HG02798 (cell line): Measurements from ENCODE around the gene CBX2.

Source experiments
- ATAC-seq: cut with Tn5 transposase; IDR thresholded peaks from one replicate; pipeline ENCODE4 v1.9.1; 2021; ENCODE audit warnings: mild to moderate bottlenecking; ENCODE audit not compliant: unreplicated experiment, poor library complexity

CBX2 gene

DNA sequence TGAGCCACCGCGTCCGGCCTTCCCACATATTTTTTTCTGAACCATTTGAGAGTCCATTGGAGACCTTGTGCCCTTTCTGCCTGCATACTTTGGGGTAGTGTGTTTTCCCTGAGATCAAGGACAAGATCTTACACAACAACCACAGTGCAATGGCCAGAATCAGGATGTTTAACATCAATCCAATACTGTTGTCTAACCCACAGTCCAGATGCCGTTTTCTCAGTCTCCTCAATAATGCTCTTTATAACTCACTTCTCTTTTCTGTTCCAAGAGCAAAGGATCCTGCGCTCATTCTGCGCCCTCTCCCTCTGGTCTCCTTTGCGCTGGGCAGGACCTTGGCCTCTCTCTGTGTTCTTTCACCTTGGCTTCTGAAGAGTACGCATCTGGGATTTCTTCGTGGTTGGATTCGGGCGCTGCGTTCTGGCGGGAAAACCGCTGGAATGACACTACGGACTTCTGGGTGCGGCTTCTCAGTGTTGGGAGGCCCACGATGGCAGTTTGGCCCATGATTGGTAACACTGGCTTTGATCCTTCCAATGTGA is 44.7 kb downstream of the CBX2 start:
- no peak for ATAC-seq

DNA sequence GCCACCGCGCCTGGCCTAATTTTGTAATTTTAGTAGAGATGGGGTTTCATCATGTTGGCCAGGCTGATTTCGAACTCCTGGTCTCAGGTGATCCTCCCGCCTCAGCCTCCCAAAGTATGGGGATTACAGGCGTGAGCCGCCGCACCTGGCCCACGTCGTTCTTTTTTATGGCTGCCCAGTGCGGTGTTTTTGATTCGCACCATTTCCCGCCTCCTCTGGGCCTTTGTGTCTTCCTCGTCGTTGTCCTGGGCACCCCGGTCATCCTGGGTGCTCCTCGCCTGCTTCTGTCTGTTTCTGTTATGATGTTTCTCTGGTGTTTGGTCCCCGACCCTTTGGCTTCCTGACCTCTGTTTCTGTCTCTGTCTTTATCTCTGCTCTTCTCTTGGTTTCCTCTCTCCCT is 46.3 kb downstream of the CBX2 start:
- ATAC-seq, result no peak

DNA sequence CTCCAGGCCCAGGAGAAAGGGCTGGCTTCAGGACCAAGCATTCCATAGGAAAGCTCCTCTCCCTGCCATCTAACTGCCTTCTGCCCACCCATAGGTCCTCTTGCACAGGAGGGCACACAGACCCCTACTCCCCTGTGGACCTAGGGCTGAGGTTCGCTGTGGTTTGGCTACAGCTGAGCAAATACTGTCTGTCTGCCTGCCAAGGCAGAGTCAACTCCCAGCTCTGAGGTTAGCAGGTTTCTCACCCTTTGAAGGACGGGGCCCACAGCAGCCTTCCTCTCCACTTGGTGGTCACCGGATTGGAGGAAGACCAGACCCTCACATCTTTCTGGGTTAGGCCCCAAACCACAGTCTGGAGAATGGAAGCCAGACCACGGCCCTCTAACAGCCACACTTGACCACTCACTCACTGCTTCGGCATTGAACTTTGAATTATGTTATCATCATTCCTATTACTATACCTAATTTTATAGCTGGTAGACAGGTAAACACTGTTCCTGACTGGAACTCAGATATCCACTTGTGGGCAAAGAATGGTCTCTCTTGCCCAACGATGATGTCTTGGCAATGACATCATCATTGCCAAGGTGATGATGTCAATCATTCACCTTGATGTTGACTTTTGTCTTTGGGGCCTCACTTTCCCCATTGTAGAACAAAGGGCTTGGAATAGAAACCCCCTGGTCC is 47.1 kb downstream of the CBX2 start:
- ATAC-seq, result no peak

DNA sequence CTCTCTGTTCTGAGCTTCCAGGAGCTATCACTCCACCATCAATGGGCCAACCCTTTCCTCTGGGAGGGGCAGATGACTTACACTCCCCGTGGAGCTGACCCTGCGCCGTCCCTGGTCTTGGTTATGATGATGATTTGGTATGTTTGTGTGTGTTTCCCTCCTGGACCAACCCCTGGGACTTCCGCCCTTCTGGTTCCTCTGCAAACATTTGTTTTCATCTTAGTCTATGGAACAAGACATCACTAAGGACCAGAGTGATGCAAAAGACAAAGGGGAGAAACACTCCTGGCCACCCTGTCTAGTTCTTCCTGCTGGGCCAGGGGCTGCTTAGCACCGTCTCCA is 47.6 kb downstream of the CBX2 start:
- no peak for ATAC-seq

DNA sequence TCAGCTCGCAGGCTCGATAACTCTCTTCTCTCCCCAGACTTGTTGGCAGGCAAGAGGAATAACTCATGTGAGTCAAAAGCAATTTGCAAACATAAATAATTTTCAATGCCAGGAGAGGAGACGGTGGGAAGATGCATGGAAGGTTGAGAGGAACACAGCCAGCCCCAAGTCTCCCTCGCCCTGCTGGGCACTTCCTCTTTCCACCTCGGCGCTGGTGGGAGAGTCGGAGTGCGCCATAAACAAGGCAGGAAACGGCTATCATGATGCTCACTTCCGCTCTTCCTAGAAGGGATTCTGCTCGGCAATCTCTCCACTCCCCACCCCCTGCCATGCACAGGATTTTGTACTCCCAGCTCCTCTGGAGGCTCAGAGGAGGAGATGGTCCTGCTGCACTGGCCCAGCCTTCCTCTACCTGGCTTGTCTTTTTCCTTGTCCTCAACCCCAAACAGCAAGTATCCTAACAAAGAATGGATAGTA is 48.3 kb downstream of the CBX2 start:
- no peak for ATAC-seq

DNA sequence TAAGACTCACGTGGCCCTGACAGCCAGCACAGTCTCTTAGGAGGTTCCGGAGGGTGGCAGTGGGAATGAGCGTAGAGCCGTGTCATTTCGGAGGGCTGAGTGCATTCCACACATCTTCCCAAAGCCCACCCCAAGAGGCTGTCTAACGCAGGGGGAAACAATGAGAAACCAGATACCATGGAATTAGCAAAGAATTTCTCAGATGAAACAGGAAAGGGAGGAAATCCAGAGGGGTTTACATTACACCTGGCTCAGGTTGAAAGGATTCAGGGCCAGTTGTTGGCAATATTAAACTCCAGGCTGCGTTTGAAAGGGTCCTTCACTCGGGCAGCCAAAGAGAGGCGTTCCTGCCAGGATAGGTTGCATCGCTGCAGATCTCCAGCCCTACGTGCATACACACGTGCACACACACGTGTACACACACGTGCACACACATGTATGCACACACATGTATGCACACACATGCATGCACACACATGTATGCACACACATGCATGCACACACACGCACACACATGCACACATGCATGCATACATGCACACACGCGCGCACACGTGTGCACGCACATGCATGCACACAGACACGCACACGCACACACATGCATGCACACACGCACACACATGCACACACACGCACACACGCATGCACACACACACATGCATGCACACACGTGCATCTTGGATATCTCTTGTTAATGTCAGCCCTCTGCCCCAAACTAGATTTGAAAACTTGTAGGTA is 49.1 kb downstream of the CBX2 start:
- no peak for ATAC-seq

DNA sequence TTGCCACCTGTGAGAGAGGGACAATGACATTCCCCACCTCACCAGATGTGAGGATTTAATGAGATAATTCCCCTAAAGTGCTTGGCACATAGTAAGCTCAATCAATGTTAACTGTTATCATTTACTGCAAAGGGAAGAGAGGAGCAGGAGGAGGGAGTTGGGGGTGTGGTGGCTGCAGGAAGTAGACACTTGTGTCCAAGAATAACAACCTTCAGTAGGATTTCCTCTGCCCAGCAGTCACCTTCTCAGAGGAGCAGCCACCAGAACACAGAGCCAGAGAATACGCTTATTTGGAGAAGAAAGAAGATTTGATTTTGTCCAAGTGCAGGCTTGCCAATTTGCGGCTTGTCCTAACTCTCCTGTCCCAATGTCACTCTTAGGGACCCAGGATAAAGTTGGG is 51.1 kb downstream of the CBX2 start:
- ATAC-seq, result no peak

DNA sequence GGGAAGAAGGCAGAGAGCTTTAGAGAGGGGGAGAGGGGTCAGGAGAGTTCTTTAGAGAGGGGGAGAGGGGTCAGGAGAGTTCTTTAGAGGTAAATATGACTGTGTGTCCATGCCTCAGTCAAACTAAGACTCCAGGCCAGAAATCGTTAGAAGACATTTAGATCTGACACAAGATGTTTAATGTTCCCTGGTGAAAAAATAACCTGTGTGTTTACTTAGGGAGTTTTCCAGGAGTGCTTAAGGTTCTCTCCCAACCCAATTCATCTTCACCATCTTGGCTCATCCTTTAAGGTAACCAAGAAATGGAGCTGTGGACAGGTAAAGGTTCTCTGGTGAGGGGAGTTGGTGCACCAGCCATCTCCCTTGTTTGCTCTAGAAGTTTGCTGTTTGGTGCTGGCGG is 51.5 kb downstream of the CBX2 start:
- ATAC-seq, result no peak

DNA sequence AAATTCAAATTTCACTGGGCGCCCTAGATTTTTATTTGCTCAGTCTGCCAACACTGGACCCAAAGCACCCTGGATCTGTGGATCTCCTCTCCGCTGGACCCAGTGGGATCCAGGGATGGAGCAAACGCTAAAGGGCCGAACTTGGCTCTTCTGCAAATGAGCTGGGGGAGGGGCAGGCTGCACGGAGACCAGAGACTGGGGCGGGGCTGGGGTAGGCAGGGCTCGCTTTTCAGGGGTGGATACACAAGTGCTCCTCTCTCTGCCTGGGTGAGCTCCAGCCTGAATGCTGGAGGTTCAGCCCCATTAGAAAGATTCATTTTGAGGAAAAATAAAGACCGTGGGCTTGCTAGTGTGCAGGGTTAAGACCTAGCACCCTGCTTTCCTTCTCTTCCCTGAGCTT is 52.4 kb downstream of the CBX2 start:
- ATAC-seq, result no peak

DNA sequence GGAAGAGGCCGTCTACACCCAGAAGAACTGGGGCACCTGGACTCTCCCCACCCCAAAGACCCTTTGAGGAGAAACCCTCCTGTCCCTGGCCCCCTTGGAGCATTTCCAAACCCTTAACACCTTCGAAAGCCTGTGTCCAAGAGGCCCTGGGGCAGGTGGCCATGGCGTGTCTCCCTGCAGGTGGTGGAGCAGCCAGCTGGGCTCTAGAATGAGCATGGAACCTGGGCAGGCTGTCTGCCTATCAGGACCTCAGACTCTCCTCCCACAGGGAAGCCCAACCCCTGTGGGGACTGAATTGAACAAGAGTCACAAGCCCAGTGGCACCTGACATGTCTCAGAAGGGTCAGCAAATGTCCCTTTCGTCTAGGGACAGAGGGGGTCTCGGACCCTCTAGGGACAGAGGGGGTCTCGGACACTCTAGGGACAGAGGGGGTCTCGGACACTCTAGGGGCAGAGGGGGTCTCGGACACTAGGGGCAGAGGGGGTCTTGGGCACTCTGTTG is 52.9 kb downstream of the CBX2 start:
- ATAC-seq, result no peak

DNA sequence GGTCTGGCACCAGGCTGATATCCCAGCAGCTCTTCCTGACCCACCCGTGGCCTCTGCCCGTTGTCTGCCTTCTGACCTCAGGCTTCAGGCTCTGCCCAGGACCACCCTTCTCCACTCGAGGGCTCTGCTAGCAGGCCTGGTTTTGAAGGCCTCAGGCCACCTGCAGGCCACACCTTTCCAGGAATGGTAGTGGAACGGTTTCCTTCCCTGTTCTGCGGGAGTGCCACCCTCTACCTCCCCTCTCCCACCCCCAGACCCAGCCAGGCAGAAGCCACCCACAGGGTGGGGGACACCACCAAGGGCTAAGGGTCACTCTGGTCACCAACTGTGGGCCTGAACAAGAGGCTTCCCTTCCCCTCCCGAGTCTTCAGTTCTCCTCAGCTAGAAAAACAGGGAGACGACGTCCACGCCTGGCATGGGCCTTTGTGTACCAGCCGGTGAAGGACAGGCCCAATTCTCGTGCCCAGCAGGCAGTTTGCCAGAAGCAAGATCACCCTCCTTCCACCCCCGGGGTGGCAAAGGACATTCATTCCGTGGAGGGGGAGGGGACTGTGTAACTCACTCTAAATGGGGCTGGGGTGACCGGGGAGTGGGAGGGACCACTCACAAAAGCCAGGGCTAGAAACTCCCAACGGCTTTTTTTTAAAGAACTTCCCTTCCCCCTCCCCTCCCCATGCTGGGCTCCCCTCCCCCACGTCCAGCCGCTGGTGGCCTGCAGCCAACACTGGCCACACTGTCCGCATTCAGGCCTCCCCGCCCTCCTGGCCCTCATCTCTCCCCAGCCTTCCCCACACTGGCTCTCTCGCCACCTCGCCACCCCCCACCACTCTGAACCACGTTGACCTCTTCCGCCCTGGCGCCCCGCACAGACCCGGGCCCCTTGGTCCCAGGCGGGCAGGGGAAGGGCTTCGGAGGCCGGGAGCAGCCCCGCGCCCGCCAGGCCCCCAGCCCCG is 53.6 kb downstream of the CBX2 start:
- ATAC-seq, result no peak

DNA sequence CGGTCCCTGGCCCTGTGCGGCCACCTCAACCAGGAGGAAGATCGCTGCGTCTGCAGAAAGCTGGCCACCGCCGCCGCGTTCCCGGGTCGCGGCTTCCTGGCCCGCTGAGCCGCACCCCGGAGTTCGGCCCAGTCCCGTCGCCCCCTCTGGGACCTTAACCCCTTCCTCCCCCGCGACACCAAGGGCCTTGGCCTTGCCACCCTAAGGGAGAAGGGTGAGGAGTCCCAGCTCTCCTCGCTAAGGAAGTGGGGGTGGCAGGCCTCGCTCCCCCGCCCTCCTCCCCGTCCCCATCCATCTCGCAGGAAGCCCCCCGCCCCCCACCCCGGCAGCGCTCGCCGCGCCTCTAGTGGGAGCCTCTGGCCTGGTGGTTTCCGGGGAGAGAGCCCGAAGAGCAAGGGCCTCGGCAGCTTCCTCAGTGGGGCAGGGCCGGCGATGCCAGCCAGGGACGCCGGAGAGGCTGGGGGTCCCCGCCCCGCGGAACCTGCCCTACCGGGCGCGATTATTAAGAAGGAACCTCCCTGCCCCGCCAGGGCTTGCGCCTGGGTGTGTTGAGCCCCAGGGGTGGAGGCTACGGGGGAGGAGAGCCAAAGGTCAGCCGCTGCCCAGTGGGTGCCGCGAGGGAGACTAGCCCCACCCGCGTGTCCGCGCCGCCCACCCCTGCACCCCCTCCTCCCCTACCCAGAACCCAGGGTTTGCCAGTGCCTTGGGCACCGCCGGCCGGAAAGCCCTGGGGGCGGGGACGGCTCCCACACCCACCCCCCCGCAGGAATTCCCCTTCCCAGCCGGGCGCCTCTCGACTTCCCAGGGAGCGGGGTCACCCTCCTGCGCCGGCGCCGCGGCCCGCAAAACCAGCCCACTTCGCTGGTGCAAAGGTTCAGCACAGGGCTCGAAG is 54.5 kb downstream of the CBX2 start:
- ATAC-seq, result no peak

DNA sequence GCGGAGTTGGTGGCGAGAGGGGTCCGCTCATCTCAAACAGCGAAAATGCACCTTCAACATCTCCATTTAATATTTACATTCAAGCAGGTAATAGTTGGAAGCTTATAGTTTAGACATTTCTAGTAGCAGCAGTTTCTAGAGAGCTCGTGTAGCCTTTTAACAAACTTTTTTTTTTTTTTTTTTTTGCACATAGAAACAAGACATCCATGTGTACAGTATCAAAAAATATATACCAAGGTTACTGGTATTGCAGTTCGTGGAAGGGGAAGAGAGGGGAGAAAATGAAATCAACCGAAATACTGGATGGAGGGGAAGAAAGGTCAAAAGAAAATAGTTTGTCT is 55.1 kb downstream of the CBX2 start:
- ATAC-seq, result no peak

DNA sequence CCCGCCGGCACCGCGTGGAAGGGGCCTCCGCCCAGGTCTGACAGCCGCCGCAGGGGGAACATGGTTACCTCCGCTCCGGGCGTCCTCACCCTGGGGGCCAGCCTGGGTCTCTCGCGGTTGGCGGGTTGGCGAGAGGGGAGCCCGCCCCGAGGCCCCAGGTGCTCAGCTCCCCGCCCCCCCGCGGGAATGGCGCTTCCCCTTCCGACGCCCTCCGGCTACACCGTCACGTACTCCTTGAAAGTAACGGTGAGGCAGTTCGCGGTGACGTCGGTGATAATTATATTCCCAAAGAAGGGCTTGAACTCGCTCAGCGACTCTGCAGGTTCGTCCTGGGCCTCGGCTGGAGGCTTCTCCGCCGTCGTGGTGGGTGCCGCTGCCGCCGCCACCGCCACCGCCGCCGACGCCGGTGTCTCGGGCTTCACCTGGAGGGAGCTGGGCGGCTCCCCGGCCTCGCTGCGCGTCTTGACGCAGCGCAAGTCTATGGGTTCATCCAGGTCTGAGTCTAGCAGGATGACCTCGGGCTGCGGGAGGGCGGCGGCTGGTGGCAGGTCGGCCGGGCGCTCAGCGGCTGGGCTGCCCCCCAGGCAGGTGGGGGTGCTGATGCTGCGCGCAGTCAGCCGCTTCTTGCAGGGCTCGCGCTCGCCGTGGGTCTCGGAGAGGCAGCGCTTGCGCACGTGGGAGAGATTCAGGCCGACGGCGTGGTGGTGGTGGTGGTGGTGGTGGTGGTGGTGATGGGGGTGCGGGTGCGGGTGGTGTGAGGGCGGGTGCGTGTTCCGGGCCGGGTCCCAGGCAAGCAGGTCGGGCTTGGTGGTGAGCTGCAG is 56.0 kb downstream of the CBX2 start:
- no peak for ATAC-seq

DNA sequence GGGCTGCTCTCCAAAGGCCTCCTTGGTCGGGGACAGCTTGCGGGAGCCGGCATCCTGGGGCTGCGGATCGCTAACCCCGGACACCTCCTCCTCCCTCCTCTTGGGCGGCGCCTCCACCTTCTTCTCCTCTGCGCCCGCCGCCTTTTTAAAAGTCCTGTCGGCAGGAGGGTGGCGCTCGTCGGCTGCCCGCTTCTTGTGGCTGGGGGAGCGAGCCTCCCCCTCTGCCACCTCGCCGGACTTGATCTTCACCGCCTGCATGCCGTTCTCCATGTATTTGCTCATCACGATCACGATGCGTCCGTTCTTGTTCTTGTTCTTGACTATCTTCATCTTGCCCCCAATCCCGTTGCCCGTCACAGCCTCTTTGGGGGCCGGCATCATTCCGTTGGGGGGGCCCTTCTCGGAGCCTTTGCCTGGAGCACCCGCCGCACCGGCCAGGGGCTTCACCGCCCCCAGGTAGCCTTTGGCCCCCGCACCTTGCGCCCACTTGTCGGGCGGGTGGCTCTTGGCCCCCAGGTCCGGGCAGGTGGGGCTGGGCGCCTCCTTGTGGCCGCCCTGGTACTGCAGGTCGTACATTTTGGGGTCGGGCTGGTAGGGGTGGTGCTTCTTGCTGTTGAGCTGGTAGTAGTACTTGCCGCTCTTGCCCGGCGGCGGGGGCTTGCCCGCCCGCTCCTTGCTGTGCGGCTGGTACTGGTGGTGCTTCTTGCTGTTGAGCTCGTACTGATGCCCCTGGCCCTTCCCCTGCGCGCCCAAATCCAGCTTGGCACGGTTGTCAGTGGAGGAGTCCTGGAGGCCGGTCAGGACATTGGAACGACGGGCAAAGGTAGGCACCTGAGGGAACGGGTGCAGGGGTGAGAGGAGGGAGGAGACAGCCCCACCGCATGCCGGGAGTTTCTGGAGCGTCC is 56.9 kb downstream of the CBX2 start:
- no peak for ATAC-seq

DNA sequence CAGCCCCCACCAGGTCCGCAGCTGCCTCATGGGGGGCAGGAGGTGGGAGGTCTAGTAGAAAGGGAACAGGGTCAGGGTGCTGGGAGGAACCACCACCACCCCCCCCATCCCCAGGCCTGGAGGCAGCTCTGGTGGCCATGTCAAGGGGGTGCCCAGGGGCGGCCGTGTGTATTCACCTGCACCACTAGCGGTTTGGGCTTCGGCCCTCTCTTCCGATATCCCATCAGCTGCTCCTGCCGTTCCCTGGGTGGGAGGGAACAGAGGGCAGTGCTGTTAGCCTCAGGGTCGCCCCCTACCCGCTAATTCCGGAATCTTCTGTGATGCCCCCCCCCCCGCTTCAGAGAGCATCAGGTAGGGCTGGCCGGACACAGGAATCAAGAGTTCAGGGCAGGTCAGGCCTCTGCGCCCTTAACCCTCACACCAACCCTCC is 57.5 kb downstream of the CBX2 start:
- no peak for ATAC-seq

DNA sequence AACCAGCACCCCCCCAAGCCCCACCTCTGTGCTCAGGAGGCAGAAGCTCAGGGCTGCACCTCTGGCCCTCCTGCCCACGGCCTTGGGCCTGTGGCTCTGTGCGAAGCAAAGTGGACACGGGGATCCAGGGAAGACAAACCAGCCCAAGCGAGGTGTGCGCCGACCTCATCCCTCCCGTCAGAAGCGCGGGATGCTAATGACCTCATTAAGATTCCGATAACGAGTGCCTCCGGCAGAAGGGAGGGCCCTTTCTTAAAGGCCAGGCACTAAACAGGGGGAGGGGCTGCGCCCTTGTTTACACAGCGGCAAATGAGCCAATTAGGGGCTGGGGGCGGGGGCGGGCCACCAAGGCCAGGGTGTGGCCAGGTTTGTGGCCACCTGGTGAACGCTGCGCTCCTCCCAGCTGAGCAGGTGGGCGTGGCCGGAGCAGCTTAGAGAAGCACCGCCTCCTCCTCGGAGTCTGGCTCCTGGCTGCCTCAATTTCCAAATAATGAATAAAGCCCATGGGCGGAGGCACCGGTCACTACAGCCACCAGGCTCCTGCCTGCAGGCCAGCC is 58.1 kb downstream of the CBX2 start:
- no peak for ATAC-seq
